Epithelial cell of esophagus (primary cell): ENCODE results near the gene RPGRIP1L.

Experiments used
- DNase-seq: peaks from one replicate; pipeline ENCODE4 v3.0.0; 2010; ENCODE audit warnings: low read depth
- H3K4me3 ChIP-seq: 2 replicates; pipeline ENCODE4 v1.5.1; 2011; ENCODE audit warnings: mild to moderate bottlenecking, low read length, control low read depth
- CTCF ChIP-seq: IDR thresholded peaks from 2 replicates; pipeline ENCODE4 v1.5.1; 2011; ENCODE audit warnings: low read depth, mild to moderate bottlenecking, low read length, control low read depth, inconsistent platforms; ENCODE audit not compliant: insufficient read depth; ENCODE audit errors: missing control alignments

Gene RPGRIP1L

GRCh38 chr16:53666786-53667415 is 36.8 kb downstream of the RPGRIP1L start:
- no peak for TF ChIP-seq CTCF
- no peak for DNase-seq

GRCh38 chr16:53664724-53665345 is 38.8 kb downstream of the RPGRIP1L start:
- DNase-seq = peak; percentile 13
- TF ChIP-seq CTCF = no peak
- no peak overlapping the region for H3K4me3 ChIP-seq

More at GRCh38 chr16:53666786-53667415, 36.8 kb downstream of the RPGRIP1L start:
- H3K4me3 ChIP-seq = no peak overlapping the region

- TF ChIP-seq CTCF = no peak
- DNase-seq = no peak
- H3K4me3 ChIP-seq = no peak overlapping the region
These were observed 41.6 kb downstream of the RPGRIP1L start for GRCh38 chr16:53662072-53662471.

- no peak overlapping the region for H3K4me3 ChIP-seq
- TF ChIP-seq CTCF = no peak
- DNase-seq = no peak
These were observed 48.7 kb downstream of the RPGRIP1L start for GRCh38 chr16:53654946-53655345.

GRCh38 chr16:53651357-53651756 is 52.3 kb downstream of the RPGRIP1L start:
- H3K4me3 ChIP-seq = no peak overlapping the region
- DNase-seq = no peak
- no peak for TF ChIP-seq CTCF

- TF ChIP-seq CTCF = no peak
- H3K4me3 ChIP-seq = no peak overlapping the region
- no peak for DNase-seq
These were observed 57.2 kb downstream of the RPGRIP1L start for GRCh38 chr16:53646506-53646905.

GRCh38 chr16:53643474-53643873 is 60.2 kb downstream of the RPGRIP1L start:
- no peak overlapping the region for H3K4me3 ChIP-seq
- no peak for TF ChIP-seq CTCF
- no peak for DNase-seq
